Stimulated activated CD8-positive, alpha-beta memory T cell treated with anti-CD3 and anti-CD28 coated beads, Interleukin-7, amount 100 ng/mL, for 48 hours (primary cell): ENCODE data around the gene INTU.
"Not testable (repeated sequence)": the region's sequence is repeated elsewhere in the genome, so short reads cannot be mapped to it uniquely, and the experiment has no call there.

Experiments
- DNase-seq, 2 donors: peaks; one replicate each; pipeline ENCODE4 v3.0.0-alpha.2; 2020; ENCODE audit warnings: low read depth in 1 of 2; ENCODE audit errors: extremely low read depth in 1 of 2

The INTU gene

DNA sequence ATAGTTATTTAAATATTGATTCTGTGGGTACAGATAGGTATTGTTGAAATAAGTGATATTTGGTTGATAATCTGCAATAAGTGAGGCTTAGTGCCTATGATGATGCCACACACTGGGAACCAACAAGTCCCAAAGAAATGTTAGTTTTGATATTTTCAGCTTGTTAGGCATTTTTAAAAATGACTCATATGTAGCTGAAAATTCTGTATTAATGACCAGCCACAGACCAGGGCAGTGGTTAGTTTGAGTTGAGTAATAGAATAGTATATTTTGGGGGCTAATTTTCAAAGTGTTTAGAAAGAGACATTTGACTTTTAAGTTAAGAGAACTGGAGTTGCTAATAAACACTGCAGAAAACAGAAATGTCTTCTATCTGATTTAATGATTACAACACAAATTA is 9.4 kb downstream of the INTU start:
- no peak for DNase-seq

DNA sequence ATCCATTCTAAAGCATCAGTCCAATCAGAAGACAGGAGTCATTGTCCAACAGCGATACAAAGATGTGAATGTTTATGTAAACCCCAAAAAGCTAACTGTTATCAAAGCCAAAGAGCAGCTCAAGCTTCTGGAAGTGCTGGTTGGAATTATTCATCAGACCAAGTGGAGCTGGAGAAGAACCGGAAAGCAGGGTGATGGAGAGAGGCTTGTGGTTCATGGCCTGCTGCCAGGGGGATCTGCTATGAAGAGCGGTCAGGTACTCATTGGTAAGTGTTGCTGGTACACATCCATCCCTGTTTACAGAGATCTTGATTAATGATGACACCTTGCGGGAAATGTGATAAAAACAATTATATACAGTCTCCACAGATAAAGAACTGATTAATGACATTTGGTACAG is 11.0 kb downstream of the INTU start:
- DNase-seq = no peak

DNA sequence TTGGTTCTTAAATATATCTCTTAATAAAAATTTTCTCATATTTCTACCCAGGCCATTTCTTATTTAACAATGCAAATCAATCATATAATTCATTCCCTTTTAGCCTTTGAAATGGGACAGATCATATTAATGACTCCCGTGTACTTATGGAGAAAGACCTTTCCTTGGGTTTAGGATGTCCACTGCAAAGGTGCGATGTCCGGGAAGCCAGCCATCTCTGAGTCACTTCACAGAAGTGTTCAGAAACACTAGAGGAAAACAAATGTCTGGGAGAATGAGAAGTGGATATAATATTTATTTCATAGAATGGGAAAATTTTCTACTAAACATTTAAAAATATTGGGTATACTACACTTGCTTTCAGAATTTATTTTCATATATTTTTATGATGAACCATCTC is 15.3 kb downstream of the INTU start:
- no peak for DNase-seq

DNA sequence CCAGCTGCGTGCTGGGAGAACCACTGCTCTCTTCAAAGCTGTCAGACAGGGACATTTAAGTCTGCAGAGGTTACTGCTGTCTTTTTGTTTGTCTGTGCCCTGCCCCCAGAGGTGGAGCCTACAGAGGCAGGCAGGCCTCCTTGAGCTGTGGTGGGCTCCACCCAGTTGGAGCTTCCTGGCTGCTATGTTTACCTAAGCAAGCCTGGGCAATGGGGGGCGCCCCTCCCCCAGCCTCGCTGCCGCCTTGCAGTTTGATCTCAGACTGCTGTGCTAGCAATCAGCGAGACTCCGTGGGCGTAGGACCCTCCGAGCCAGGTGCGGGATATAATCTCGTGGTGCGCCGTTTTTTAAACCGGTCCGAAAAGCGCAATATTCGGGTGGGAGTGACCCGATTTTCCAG is 22.8 kb downstream of the INTU start:
- not testable (repeated sequence) for DNase-seq

DNA sequence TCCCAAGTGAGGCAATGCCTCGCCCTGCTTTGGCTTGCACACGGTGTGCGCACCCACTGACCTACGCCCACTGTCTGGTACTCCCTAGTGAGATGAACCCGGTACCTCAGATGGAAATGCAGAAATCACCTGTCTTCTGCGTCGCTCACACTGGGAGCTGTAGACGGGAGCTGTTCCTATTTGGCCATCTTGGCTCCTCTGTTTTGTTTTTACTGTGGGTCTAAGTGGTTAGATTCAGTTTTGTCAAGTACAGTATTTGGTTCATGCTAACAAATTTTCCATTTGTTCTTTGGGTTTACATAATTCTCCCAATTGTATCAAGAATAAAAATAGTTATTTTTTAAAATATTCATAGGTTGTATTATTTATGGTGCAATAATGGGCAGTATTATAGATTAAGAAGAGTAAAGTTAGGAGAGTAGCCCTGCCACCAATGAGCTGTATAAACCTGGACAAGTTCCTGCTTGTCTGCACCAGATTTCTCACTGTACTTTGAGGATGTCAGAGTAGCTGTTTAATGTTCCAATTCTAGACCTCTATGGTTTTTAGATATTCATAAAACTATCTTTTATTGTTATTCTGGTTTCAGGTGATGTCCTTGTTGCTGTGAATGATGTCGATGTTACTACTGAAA is 23.4 kb downstream of the INTU start:
- DNase-seq = no peak

DNA sequence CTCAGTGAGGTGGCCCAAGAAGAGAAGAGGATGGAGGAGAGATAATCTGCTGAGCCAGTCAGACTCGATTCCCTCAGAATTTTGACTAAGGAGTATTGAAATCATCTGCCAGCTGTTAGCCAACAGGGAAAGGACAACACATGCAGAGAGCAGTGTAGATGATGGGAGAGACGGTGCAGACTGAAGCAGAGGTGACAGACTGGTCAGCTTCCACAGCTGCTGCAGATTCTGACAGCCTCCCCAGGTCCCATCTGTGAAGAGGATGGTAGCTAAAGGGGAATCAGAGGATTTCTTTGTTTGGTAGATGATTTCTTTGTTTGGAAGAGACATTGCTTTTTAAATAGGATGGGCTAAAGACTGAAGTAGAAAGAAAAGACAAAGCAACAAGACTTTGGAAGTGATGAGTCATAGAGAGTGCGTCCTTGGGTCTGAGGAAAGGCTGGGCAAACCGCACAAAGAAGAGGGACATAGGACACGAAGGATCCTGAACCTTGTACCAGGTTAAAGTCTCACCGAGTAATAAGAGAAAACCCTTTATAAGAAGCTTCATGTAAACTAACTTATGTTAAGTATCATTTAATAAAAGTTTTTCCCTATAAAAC is 27.6 kb downstream of the INTU start:
- DNase-seq = no peak

DNA sequence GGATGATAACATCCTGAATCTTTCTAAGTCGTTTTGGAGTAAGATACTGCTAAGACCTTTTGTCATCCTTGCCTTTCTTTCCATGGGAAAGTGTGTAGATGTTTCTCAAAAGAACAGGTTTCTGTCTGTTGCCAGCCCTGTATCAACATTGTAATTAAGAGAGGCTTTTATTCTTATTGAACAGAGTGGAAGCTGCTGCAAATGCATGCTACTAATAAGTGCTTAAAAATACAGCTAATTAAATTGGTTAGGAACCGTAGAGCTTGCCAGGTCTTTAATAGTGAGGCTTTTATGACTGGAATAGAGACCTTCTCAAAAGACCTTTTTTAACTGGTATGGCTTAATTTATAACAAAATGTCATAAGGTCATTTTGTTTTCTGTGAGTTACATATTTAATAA is 34.4 kb downstream of the INTU start:
- no peak for DNase-seq

DNA sequence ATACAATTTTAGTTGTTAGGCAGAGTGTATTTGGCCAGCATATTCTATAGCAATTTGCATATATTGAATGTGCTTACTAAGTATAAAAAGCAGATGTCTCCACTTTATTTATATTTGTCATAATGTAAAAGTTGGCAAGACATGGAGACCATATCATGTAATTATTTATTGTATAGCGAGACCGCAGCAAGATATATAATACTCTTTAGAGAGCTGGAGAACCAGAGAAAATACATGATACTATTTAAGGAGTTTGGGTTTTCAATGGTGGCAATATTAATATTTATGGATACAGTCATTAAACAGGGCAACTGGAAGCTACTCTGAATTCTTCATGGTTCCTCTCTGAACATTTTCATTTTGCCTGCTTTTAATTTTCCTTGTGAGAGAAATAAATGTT is 35.0 kb downstream of the INTU start:
- no peak for DNase-seq

DNA sequence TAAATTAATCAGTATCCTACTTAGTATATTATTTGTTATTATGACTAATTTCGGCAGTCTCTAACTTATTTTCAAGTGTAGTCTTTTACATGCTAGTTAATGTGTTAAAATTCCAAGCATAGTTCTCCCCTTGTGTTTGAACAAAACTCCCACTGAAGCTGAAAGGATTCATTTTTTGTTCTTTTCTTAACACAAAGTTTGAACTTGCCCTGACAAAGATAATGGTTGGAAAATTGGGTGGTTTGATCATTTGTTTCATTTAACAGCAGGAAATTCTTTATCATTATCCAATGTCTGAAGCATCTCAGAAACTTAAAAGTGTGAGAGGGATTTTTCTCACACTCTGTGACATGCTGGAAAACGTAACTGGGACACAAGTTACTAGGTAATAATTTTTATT is 36.0 kb downstream of the INTU start:
- no peak for DNase-seq

DNA sequence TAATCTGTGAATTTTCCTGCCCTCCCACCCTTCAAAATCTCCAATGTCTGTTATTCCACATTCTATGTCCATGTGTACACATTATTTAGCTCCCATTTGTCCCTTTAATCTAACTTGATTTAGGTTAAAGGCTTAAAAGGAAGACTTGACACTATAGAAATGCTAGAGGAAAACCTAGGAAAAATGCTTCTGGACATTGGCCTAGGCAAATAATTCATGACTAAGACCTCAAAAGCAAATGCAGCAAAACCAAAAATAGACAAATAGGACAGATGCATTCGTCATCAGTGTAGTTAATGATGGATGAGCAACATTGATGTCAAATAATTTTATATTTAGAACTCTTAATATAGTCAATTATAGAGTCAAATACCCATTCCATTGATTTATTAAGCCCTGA is 36.9 kb downstream of the INTU start:
- DNase-seq = no peak

DNA sequence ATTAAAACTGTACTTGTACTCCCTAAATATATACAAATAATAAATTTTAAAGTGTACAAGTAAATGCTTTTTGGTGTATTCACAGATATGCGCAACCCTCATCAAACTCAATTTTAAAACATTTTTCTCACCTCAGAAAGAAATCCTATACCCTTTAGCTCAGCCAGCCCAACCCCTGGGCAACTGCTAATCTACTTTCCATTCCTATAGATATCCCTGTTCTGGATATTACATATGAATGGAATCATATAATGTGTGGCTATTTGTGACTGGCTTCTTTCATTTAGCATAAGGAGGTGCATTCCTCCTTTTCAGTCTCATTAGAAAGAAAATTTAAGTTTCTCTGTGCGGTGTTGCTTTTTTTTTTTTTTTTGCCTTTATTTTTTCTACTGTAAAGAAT is 39.4 kb downstream of the INTU start:
- DNase-seq = no peak

DNA sequence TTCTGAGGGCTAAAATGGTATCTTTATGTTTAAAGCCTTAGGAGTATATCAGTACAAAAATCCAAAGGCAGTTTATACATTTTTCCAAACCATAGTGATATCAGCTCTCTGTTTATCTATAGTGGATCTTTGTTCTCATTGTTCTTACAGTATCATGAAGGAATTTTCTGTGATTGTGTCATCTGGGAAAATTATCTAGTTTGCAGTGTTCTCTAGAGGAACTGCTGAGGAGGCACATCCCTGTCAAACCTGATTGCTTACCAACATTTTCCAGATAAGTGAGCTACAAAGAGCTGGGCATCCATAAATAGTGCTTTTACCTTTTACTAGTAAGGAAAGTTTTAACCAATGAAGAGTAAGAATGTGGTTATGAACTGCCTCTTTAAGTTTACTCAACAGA is 52.5 kb downstream of the INTU start:
- DNase-seq = no peak

DNA sequence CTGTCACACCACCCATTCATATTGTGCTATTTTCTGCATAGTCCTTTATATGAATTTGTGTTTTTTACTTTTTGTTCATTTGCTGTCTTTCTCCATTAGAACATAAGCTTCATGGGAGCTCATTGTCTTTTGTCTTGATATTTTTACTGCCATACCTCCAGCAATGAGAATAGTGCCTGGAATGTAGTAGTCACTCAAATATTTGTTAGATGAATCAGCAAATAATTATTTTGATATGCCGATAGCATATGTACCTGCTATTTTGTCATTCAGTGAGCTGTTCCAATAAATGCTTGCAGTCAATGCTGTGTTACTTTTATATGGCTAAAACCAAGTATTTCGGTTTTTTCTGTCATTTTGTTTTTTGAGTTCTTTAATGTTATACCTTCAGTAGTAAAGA is 53.9 kb downstream of the INTU start:
- DNase-seq = no peak

DNA sequence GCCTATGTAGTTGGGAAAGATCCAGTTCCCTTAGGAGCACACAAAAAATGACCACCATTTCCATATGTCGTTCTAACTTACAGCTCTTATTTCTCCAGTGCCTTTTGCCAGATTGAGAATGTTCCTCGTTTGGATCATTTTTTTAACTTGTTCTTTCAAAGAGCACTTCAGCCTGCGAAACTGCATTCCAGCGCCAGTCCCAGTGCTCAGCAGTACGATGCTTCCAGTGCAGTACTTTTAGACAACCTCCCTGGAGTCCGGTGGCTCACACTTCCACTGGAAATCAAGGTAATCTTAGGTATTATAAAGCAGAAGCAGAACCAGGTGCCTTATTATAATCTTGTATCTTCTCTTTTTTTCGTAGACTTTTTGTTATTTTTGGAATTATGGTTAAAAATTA is 54.8 kb downstream of the INTU start:
- DNase-seq = no peak

DNA sequence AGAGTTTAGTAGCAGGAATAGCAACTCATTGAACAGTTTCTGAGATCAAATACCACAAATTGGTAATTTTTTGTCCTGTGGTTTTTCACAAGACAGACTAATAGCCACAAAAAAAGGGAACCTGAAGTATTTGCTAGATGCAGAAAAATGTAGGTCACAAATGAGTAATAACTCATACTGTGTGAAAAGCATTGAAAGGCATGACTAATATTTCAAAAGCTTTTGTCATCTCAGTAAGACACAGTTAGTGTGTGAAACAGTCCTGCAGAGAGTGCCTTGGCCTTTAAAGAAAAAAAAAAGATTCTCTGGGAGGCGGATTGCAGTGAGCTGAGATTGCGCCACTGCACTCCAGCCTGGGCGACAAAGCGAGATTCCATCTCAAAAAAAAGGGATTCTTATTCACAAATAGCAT is 66.0 kb downstream of the INTU start:
- DNase-seq = no peak

DNA sequence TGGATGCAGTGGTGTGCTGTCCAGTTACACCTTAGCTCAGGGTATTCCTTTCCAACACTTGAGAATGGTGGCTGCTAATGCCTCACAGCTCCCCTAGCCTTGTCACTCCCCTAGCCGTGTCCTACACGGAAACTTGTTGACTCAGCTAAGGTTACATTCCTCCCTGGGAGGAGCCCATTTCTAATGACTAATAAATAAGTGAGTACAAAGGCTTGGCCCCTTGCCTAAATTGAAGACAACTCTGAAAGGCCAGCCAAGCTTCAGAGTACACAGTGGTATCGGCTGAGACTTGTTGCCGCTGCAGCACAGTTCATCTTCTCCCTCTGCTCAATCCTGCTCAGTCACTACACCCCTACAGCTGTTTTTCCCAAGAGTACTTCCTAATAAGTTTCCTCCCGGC is 76.2 kb downstream of the INTU start:
- DNase-seq = no peak

DNA sequence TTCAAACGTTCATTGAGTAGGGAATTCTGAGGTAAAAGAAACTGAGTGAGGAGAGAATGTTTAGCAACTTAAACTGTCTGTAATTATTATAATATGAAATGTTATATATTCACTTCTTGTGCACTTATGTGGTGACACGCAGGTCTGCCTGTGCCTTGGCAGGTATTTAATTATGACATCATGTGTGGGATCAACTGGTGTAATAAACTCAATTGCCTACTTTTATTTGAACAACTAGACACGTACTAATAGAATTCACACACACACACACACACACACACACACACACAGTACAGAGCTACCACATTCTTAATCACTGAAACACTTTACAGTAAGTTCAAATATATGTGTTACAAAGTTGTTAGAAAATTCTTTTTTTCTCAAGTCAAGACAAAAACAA is 76.7 kb downstream of the INTU start:
- DNase-seq = no peak

DNA sequence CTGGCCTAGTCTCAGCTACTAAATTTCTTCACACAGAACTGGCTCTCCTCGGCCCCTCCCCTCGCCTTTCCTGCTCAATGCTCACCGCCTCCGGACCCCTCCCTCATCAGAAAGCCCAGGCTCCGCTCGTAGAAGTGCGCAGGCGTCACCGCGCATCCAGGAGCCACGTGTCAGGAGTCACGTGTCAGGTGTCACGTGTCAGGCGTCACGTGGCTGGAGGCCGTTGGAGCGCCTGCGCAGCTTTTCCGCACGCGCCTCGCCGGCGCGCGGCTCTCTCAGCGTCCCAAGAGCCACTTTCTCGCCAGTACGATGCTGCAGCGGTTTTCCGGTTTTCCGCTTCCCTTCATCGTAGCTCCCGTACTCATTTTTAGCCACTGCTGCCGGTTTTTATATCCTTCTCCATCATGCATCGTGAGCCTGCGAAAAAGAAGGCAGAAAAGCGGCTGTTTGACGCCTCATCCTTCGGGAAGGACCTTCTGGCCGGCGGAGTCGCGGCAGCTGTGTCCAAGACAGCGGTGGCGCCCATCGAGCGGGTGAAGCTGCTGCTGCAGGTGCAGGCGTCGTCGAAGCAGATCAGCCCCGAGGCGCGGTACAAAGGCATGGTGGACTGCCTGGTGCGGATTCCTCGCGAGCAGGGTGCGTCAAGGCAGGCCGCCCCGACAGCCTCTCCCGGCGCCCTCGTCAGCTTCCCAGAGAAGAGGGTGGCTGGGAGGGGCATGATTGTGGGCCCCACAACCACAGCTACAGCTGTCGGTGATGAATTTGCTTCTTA is 97.6 kb downstream of the INTU start, which contains the start of gene SLC25A31:
SLC25A31 (plus strand) TSS at position 259 of the 772 bp plus-strand sequence; CDS start at position 405, 146 bp downstream.
- DNase-seq = no peak

DNA sequence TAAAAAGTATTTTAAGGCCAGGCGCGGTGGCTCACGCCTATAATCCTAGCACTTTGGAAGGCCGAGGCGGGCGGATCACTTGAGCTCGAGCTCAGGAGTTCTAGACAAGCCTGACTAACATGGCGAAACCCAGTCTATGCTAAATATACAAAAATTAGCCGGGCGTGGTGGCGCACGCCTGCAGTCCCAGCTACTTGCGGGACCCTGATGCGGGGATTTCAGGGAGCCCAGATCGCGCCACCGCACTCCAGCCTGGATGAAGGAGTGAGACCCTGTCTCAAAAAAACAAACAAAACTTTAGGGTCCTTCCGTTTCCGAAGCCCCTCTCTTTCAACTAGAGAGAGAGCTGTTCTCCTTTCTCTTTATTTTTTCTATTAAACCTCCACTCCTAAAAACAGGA is 98.6 kb downstream of the INTU start:
- no peak for DNase-seq

DNA sequence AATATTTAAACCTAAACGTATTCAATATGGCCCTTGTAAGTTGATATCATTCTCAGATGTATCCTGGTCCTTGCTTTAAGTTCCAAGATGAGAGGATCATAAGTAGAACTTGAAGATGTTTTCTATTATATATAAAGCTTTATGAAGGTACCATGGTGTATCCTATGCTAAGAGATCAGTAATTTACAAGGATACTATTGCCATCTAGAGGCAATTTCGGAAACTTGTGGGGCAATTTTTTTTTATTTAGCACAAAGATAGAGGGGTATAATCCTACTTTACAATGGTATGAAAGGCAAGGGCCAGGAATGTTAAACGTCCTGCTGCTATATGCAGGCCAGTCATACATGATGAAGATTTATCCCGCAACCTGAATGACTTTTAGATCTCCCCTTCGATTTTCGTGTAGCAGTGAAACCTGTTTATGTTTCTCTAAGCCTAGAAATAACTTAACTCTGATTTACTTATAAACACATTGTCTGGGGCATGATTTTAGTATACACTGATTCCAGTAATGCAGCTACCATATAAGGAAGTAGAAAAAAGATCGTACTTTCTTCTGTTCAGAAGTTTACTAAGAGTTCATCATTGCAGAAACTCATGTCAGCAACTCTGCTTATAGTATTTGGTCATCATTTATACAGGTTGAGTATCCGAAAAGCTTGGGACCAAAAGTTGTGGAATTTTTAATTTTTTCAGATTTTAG is 100.0 kb downstream of the INTU start:
- DNase-seq = no peak

DNA sequence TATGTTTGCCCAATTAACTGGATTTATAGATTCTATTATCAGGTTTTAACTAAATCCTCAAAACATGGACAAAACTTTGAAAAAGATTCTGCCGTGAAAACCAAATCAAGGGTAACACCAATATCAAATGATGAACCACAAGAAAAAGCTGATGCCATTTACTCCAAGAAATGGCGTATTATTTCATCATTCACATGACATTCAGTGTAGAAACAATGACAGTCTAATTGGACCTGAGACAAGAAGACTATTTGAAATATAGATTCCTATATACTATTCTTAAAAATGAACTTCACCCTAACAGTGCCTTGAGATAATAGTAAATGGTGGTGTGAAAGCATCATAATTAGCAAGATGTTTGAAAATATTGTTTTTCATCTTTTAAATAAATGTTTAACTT is 102.2 kb downstream of the INTU start:
- DNase-seq = no peak

DNA sequence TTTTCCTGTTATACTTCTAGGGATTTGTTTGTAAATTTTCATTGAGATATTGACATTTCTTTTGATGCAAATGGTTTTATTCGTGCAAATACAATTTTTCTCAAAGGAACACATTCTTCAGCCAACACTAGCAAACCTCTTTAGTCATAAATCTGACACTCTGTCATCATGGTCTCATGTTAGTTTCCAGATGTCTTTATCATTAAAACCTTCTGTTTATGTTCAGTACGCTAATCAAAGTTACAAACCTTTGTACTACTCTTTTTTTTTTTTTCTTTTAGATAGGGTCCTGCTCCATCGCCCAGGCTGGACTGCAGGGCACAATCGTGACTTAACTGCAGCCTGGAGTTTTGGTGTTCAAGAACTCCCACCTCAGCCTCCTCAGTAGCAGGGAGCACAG is 104.5 kb downstream of the INTU start:
- no peak for DNase-seq
